NCI-H2171 treated with DMSO at 0.1 percent for 48 hours (cell line): ENCODE data around the gene SRD5A1.
"Not testable (repeated sequence)": the region's sequence is repeated elsewhere in the genome, so short reads cannot be mapped to it uniquely, and the experiment has no call there.

Experiments used
- DNase-seq: peaks from one replicate; lab custom pipeline; 2025; lab: John Stamatoyannopoulos, UW

The SRD5A1 gene

DNA sequence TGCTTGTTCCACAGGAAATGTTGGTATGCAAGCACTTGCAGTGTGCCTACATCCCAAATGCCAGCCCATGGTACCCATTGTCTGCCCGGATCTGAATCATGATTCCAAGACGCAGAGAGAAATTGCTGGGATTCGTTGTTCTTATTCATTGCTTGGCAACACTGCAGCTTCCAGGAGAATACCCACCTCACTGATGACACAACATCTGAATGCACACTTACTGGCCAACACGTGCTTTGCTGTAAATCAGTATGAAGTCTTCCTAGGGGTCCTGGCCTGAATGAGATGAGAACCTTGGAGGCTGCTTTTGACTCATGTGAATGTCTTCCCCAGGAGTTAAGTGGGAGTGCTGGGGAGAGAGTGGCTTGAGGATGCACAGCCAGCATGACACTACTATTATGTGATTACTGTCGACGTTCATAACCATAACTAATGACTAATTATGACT lies 11.6 kb downstream of the SRD5A1 start:
- no peak for DNase-seq

DNA sequence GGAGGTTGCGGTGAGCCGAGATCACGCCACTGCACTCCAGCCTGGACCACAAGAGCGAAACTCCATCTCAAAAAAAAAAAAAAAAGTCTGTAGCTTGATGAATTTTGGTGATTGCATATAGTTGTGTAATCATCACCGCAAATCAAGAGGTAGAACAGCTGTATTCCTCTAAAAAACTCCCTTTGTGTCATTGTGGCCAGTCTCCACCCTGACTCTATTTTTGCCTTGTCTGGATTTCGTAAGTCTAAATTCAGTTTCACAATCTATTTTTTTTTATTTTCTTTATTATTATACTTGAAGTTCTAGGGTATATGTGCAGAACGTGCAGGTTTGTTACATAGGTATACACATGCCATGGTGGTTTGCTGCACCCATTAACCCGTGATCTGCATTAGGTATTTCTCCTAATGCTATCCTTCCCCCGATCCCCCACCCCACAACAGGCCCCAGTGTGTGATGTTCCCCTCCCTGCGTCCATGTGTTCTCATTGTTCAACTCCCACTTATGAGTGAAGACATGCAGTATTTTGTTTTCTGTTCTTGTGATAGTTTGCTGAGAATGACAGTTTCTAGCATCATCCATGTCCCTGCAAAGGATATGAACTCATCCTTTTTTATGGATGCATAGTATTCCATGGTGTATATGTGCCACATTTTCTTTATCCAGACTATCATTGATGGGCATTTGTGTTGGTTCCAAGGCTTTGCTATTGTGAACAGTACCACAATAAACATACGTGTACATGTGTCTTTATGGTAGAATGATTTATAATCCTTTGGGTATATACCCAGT lies 12.5 kb downstream of the SRD5A1 start:
- not testable (repeated sequence) for DNase-seq

DNA sequence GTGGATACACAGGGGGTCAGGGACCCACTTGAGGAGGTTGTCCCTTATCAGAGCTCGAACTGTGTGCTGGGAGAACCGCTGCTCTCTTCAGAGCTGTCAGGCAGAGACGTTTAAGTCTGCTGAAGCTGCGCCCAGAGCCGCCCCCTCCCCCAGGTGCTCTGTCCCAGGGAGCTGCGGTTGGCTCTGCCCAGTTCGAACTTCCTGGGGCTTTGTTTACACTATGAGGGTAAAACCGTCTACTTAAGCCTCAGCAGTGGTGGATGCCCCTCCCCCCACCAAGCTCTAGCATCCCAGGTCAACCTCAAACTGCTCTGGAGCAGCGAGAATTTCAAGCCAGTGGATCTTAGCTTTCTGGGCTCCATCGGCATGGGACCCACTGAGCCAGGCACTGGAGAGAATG lies 15.9 kb downstream of the SRD5A1 start:
- no peak for DNase-seq

DNA sequence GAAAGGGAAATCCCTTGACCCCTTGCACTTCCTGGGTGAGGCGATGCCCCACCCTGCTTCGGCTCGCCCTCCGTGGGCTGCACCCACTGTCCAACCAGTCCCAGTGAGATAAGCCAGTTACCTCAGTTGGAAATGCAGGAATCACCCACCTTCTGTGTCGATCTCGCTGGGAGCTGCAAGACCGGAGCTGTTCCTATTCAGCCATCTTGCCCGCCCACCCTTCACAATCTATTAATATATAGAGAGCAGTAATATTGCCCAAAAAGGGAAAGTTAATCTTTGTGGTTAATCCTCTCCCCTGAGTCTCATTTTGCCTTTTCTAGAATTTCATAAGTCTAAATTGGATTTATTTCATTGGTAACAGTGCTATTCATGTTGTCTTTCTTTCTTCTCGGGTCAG lies 16.4 kb downstream of the SRD5A1 start:
- DNase-seq, result no peak

DNA sequence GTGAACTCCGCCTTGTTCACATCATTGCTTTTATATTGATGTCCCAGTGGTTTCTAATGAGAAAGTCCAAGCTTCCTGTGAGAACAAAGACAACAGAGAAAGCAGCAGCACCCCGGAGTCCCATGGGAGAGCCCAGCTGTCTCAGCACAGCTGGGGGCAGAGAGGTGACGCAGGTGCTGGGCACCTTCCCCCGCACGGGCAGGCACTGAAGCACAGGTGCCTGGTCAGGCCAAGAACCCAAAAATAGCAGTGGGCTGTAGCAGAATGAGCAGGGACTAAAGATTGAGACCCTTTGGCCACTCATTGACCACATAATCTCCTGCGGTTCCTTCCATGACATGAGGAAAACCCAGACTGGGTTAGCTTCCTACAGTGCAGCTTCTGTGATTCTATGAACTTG lies 18.8 kb downstream of the SRD5A1 start:
- DNase-seq, result no peak

DNA sequence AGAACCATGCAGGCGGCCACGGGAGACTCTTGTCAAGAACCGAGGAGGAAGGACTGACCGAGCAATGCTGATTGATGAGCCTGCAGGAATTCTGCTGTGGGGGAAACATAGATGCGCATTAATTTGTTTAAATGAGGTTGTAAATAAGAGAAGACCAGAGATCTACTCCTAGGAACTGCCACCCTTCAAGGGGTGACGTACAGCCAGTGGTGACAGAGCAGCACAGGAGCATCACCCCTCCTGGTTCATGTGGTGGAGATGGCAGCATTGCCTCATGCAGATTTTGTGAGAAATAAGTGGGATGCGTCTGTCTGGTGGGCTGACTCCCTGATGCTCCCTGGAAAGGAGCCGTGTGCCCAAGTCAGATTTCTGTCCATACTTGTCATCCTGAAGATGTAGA lies 22.2 kb downstream of the SRD5A1 start:
- DNase-seq, result no peak

DNA sequence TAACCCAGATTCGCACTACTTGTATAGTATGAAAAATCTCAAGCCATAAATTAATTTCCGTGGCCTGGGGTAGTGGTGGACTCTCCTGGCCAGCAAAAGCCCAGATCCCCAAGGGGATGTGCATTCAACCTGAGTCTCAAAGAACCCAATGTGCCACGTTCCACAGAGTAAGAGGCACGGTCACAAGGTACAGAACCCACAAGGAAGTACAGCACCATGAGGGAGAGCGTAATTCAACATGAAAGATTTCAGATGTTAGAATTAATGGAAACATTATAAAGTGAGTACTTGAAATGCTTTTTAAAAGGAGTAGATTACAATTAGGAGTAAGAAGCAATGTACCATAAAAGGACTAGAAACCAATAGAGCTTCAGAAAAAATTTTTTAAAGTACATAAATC lies 23.4 kb downstream of the SRD5A1 start:
- DNase-seq, result no peak

GRCh38 chr5:6659941-6660684 lies 26.9 kb downstream of the SRD5A1 start:
- no peak for DNase-seq

DNA sequence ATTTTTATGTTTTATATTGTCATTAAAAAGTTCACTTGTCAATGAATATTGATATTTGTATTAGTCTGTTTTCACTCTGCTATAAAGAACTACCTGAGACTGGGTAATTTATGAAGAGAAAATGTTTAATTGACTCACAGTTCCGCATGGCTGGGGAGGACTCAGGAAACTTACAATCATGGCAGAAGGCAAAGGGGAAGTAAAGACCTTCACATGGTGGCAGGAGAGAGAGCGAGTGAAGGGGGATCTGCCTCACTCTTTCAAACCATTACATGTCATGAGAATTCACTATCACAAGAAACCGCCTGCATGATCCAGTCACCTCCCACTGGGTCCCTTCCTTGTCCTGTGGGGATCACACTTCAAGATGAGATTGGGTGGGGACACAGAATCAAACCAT lies 27.4 kb downstream of the SRD5A1 start:
- DNase-seq, result no peak

DNA sequence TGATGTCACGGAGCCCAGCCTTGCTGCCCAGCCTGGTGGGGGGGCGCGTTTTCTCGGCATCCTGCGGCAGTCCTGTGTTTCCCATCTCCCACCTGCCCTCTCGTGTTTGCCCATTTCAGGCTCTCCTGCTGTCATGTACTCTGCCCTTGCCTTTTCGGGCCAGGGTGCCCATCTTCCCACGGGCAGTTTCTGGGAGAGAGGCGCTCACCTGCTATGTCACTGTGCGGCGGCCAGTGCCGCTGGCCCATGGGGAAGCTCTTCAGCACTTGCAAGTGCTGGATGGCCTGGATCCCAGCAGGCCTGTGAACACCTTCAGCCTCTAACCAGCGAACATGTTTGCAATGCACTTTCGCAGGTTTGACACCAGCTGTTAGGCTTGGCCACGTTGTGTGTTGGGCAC lies 33.5 kb downstream of the SRD5A1 start:
- no peak for DNase-seq

- no peak for DNase-seq
Measured at GRCh38 chr5:6667648-6668047, 34.4 kb downstream of the SRD5A1 start.

- DNase-seq, result not testable (repeated sequence)
Measured at GRCh38 chr5:6668717-6669116, 35.5 kb downstream of the SRD5A1 start.

DNA sequence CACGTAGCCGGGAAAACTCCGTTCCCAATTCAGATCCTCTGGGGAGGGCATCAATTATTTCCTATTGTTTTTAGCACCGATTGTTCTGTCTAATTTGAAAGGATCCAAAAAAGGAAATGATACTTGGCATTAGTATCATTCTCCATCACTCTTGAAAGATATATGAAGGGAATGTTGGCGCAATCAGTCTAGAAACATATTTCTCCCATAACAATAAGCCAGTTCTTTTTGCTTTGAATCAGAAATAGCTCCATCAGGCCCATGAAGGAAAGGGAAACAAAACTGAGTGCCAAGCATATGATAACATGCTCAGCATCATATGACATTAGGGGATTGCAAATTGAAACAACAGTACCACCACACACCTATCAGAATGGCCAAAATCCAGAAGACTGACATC lies 39.8 kb downstream of the SRD5A1 start:
- no peak for DNase-seq

DNA sequence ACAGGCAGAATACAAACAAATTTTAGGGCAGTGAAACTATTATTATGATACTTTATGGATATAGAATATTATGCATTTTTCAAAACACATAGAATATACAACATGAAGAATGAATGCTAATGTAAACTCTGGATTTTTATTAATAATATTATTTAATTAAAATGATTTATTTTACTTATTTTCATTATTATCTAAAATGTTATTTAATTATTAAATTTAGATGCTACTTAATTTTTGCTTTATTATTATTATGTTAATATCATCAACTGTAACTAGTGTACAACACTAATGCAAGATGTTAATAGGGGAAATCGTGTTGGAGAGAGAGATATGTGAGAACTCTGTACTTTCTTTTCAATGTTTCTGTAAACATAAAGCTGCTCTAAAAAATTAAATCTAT lies 40.7 kb downstream of the SRD5A1 start:
- no peak for DNase-seq

GRCh38 chr5:6674421-6674820 lies 41.2 kb downstream of the SRD5A1 start:
- peak; percentile 79 for DNase-seq

DNA sequence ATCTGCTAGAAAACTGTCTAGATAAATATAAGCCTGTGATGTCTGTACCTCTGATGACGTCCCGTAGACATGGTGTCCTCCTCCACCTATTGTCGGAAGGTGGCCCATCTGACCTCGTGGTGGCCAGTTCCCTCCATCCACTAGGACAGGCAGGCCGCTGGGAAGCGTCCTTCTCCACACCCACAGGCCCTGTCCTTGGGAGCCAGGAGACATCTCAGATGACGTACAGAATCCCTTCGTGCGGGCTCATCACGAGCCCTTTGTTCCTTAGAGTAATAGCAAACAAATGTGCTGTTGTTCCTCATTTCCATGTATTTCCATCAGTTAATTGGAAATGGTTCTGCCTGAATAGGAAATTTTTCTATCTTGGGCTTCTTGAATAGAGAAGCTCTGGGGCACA lies 41.6 kb downstream of the SRD5A1 start:
- no peak for DNase-seq

- no peak for DNase-seq
Measured at GRCh38 chr5:6675784-6676491, 42.7 kb downstream of the SRD5A1 start.

GRCh38 chr5:6676702-6677101 lies 43.5 kb downstream of the SRD5A1 start:
- DNase-seq, result no peak

DNA sequence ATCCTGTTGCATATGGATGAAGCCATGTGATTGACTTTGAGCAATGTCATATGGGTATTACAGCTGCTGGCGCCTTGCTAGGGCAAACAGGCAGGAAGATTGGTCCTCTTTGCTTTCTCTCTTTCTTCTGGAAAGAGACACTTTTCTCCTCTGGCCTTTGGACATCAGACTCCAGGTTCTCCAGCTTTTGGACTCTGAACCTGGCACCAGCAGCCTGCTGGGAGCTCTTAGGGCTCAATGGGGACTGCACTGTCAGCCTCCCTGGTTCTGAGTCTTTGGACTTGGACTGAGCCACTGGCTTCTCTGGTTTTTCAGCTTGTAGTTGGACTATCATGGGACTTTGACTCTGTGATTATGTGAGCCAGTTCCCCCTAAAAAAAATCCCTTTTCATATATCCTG lies 45.1 kb downstream of the SRD5A1 start:
- DNase-seq, result no peak

- no peak for DNase-seq
Measured at GRCh38 chr5:6680922-6681321, 47.7 kb downstream of the SRD5A1 start.

DNA sequence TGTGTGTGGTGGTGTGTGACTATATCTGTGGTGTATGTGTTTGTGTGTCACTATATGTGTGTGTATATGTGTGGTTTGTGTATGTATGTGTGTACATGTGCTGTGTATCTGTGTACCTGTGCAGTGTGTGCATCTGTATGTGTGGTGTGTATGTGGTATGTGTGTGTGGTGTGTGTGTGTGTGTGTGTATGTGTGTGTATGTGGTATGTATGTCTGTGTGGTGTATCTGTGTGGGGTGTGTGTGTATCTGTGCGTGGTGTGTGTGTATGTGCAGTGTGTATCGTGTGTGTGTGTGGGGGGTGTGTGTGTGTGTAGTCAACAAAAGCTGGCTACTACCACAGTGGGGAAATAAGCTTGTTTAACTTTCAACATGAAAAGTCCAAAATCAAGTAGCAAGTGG lies 48.4 kb downstream of the SRD5A1 start:
- no peak for DNase-seq

DNA sequence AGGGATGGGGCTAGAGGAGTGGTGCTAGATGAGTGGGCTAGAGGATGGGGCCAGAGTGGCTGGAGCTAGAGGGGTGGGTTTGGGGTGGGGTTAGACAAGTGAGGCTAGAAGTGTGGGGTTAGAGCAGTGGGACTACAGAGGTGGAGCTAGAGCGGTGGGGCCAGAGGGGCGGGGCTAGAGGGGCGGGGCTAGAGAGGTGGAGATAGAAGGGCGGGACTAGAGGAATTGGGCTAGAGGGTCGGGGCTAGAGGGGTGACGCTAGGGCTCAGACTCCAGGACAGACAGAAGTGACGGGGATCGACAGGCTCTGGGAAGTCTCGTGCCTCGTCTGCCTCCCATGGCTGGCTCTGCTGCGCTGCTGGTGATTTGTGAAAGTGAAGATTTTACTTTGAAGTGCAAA lies 49.0 kb downstream of the SRD5A1 start:
- no peak for DNase-seq

- DNase-seq, result no peak
Measured at GRCh38 chr5:6683241-6683640, 50.0 kb downstream of the SRD5A1 start.
